NCI-H345 treated with DMSO at 0.1 percent for 48 hours (cell line): ENCODE data around the gene SLAMF1.

Source experiments
- DNase-seq: peaks from one replicate; lab custom pipeline; 2025; ENCODE audit not compliant: unreplicated experiment; lab: John Stamatoyannopoulos, UW

SLAMF1 gene

GRCh38 chr1:160665330-160666078, 18.7 kb upstream of the SLAMF1 start:
- no peak for DNase-seq

DNA sequence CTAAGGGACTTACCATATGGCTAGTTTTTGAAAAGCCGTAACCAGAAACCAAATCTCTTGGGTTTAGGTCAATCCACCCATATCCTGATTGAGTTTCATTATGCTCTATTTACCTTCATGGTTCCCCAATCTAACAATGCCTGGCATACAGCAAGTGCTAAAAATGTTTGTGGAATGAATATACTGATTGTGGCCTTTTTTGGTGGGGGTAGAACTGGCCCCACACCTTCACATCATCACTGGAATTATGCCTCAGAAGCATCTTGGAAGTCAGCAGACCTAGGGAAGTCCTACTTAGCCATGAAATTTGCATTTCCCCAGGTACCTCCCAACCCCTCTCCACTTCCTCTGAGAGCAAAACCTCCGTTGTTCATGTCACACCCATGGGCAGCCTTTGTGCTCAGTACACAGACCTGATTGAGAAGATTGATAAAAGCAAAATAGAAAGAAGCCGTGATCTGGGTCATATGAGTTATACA, 17.8 kb upstream of the SLAMF1 start:
- no peak for DNase-seq

- no peak for DNase-seq
Observed at GRCh38 chr1:160662910-160663309, 16.1 kb upstream of the SLAMF1 start.

DNA sequence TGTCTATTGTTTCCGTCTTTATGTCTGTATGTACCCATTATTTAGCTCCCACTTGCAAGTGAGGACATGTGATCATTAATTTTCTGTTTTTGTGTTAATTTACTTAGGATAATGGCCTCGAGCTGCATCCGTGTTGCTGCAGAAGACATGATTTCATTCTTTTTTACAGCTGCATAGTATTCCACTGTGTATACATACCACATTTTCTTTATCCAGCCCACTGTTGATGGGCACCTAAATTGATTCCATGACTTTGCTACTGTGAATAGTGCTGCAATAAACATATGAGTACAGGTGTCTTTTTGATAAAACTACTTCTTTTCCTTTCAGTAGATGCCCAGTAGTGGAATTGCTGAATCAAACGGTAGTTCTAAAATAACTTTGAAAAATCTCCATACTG, 12.7 kb upstream of the SLAMF1 start:
- no peak for DNase-seq

- DNase-seq, result no peak
Observed at GRCh38 chr1:160658814-160659193, 12.0 kb upstream of the SLAMF1 start.

DNA sequence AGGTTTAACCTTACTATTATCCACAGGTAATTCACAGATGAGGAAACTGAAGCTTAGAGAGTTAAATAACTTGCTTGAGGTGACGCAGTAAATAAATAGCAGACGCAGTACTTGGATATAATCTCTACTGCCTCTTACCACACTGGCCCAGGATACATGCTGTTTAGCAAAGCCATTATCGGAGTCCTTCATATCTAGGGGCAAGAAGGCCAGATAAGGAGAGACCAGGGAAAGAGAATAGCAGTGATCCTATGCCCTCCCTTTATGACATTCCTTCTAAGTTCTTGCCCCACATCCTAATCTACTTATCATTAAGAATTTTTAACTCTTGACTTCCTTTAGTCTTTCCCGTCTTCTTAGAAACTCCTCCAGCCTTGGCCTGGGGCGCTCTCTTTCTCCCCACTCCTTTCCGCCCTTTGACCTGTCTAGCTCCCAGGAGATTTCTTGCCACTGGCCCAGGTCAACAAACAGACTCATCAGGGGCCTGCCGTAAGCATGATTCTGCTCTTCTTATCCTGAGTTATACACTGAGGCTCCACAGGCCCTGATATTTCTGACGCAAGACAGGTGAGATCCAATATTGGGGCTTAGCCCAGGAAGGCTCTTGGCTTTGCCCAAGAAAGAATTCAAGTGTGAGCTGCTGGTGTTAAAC, 11.4 kb upstream of the SLAMF1 start:
- DNase-seq, result no peak

GRCh38 chr1:160657250-160657781, 10.5 kb upstream of the SLAMF1 start:
- DNase-seq, result no peak

DNA sequence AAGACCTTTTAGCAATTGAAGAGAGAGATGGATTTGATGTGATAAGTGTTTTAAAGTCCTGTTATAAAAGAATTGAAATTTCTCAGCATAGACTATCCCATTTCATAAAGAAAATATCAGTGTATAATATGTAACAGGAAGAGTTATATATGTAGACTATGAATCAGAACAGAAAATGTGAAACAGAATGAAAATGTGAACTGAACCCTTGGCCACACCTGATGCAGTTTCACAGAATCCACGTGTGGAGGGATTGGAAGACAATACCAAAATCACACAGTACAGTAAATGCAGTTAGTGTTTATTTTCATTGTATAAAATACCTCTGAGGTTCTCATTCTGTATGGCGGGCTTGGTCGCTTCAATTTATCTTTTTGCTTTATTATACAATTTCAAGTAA, 9.9 kb upstream of the SLAMF1 start:
- DNase-seq, result no peak

DNA sequence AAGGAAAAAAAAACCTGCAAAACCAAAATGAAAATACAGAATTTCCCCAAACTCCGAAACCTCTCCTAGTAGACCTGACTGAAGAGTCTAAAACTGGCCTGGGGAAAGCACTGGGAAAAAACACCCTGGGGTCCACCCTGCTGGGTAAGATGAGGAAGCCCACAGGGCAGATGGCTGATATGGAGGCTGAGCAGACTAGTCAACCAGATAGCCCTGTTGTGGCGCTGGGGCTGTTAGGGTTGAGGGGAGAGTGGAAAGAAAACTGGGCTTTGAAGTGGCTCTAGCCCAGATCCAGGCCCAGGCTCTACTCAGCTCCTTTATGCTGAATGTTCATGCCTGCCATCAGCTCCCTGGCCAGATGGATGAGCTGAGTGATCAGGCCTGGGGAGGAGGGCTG, 6.8 kb upstream of the SLAMF1 start:
- no peak for DNase-seq

GRCh38 chr1:160652924-160653619, 6.2 kb upstream of the SLAMF1 start:
- DNase-seq, result no peak

DNA sequence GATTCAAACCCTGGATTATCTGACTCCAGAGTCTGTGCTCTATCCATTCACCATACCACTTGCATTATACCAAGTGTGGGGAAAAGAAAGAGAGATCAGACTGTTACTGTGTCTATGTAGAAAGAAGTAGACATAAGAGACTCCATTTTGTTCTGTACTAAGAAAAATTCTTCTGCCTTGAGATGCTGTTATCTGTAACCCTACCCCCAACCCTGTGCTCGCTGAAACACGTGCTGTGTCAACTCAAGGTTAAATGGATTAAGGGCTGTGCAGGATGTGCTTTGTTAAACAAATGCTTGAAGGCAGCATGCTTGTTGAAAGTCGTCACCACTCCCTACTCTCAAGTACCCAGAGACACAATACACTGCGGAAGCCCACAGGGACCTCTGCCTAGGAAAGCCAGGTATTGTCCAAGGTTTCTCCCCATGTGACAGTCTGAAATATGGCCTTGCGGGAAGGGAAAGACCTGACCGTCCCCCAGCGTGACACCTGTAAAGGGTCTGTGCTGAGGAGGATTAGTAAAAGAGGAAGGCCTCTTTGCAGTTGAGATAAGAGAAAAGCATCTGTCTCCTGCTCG, 5.3 kb upstream of the SLAMF1 start:
- DNase-seq, result peak; percentile 46

DNA sequence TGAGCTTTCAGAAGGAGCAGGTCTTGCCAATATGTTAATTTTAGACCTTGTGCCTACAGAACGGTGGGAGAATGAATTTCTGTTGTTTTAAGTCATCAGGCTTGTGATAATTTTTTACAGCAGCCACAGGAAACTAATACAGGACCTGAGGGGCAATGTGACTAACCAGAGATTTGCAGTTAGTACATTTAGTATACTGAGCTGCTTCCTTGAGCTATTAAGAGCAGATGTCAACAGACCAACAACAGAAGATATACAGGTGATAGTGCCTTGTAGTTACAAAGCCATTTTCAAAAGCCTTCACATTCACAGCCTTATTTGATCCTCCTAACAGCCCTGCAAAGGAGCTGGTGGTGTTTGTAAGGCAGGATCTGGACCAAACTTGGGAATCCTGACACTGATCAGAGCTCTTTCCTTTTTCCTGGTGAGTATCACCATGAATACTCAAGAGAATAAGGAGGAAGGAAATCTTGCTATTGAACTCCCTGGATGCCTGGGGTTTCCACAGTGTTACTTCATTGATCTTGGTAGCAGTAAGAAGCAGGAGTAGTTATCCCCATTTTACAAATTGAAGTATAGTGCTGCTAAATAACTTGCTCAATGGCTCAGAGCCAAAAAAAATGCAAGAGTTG, 4.7 kb upstream of the SLAMF1 start:
- DNase-seq, result no peak

DNA sequence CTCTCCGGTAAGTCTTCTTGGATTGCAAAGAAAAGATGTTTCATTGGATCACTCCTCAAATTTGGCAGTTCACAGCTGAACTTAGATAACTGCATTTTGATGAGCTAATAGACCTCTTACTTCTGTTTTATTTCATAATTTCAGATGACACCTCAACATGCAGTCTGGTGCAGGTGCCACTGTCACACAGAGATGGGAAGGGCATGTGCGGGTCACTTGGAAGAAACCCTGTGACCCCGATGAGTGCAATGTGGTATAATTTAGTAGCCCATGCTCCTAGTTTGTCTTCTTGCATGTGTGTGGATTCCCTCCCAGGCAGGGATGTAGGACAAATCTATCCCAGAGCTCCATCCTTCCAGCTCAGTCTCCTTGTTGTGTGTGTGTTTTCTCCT, 481 bp upstream of the SLAMF1 start:
- DNase-seq, result no peak

DNA sequence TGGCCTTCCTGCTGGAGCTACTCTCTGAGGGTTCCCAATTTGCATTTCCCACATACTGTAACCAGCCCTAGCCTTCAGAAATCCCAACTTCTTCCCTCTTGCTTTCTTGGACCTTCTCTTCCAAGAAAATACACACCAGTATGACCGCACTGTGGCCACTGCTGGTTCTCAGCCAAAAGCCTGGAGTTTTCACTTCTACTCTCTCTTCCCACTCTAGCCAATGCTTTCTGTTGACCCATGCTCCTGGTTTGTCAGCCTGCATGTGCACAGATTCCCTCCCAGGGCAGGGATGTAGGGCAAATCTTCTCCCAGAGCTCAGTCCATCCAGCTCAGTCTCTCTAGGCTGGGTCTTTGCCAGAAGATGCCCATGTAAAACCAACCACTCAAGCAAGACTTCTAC, 664 bp downstream of the SLAMF1 start:
- no peak for DNase-seq

GRCh38 chr1:160645386-160646130, 1.3 kb downstream of the SLAMF1 start:
- DNase-seq, result no peak

GRCh38 chr1:160644399-160644798, 2.4 kb downstream of the SLAMF1 start:
- DNase-seq, result no peak

DNA sequence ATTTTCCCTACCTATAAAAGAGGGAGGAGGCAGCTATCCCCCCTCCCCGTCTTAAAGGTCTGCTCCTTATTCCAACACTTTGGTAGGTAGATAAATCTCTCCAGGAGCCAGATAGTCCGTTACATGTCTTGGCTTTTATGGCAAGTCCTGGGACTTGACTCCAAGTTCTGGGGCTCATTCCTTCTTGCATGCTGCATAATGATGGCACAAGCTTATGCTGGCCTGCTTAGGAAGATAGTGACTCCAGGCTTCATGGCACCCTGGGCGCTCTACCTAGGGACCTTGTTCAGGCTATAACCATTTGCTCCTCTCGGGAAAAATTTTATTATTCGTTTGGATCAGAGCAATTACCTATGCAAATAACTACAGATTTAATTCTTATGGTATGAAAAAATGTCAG, 3.7 kb downstream of the SLAMF1 start:
- no peak for DNase-seq

- DNase-seq, result no peak
Observed at GRCh38 chr1:160642281-160642644, 4.6 kb downstream of the SLAMF1 start.

GRCh38 chr1:160641323-160642280, 5.2 kb downstream of the SLAMF1 start:
- no peak for DNase-seq
